Pulmonary artery endothelial cell (primary cell): Measurements from ENCODE around the gene STPG1. TPM values are rescaled to one million over a fixed set of nuclear protein-coding genes. Genes with fewer than 3 reads are reported as not detected.
"Not testable (repeated sequence)": the region's sequence is repeated elsewhere in the genome, so short reads cannot be mapped to it uniquely, and the experiment has no call there.

ENCODE experiments used
- DNase-seq: peaks from one replicate; pipeline ENCODE4 v3.0.0-alpha.2; 2011; ENCODE audit warnings: low read depth, low spot score
- total RNA-seq: library from RNA; depleted of rRNA; stranded (reverse); fragments of >200 nt; gene quantifications from 2 replicates; pipeline ENCODE4 v1.2.3, GENCODE V29; 2014

Gene STPG1, protein sequence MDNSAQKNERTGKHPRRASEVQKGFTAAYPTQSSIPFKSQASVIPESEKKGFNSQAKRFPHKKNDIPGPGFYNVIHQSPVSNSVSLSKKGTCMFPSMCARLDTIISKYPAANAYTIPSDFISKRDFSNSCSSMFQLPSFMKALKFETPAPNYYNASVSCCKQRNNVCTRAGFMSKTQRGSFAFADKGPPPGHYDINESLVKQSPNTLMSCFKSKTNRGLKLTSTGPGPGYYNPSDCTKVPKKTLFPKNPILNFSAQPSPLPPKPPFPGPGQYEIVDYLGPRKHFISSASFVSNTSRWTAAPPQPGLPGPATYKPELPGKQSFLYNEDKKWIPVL
- 4.6 and 4.7 TPM in 2 replicates for total RNA-seq

DNA sequence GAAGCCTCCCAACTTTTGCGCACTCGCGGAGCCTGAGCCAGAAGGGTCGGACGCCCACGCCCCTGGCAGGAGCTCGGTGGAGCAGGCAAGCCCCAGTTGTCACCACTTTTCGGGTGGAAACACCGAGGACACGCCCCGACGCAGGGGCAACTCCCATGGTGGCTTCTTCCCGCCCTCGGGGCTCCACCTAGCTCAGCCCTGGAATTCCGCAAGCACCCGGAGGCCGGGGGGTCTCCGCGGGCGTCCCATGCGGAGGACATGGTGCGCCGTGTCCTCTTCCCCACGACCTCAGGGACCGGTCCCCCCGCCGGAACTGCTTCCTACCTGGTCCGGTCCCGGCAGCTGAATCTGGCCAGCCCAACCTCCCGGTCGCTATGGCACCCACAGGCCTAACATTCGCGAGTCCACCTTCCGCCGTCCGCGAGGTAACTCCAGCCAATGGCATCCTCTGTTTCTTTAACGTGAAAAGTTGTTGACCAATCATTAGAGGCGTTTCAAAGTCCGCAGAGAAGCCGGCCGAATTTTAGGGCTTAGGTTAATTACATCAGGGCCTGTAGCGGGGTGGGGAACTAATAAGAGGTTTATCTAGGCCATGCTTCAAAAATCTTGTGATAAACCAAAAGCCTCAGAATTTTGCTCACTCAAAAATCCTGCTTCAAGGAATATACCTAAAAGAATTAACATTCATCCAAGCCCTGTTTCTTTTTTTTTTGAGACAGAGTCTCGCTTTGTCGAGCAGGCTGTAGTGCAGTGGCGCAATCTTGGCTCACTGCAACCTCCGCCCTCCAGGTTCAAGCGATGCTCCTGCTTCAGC lies at the start of gene STPG1:
TSS of gene STPG1 (minus strand) at position 433 of the 814 bp plus-strand sequence. CDS start 12,394 bp downstream, outside the sequence.
- DNase-seq, result no peak

DNA sequence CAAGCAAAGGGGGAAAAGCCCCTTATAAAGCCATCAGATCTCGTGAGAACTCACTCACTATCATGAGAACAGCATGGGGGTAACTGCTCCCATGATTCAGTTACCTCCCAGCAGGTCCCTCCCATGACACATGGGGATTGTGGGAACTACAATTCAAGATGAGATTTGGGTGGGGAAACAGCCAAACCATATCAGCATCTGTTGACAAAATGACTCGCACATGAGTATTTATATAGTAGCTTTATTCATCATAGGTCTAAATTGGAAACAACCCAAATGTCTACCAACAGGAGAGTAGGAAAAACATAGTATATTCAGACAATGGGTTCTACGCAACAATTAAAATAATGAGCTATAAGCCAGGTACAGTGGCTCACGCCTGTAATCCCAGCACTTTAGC lies 48.5 kb upstream of the STPG1 start:
- not testable (repeated sequence) for DNase-seq

DNA sequence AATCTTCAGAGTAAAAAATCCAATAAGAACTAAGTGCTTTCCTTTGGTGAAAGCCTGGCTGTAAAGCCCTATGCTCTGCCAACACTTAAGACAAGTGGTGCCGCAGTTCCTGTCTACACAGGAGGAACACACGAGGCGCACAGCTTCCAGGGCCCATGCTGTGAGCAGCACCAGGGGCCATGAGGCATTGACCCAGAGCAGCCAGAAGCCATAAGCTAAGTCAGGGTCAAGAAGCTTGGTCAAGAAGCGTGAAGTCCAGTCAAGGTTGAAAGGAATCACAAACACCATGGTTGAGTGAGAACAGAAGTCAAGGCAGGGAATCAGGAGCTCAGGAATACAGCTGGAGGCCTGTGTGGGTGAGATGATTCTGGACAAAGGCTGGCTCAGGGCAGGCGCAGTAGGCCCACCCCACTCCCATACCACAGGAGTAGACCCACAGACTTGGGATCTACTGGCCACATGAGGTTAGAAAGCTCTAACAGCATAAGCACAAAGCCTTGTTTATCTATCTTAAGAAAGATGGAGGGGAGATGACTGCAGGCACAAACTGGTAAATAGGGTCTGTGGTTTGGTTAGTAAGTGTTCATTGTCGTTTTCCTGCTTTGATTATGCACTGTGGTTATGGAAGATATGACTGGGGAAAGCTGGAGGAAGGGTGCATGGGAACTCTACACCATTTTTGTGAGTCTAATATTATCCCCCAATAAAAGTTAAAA lies 46.1 kb upstream of the STPG1 start:
- DNase-seq, result no peak

DNA sequence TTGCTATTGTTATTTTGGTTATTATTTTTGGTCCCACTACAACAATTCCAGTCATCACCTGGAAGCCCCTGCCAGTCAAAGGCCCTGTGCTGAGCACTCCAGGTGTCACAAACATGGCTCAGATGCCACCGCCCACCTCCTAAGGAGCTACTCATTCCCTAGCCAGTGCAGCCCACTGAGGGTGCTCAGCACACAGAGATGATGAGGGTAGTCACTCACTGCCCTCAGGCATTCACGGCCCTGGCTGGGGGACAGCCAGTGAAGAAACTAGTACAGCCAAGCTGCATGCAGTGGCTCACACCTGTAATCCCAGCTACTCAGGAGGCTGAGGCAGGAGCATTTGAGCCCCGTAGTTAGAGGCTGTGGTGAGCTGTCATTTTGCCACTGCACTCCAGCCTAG lies 44.3 kb upstream of the STPG1 start:
- no peak for DNase-seq

DNA sequence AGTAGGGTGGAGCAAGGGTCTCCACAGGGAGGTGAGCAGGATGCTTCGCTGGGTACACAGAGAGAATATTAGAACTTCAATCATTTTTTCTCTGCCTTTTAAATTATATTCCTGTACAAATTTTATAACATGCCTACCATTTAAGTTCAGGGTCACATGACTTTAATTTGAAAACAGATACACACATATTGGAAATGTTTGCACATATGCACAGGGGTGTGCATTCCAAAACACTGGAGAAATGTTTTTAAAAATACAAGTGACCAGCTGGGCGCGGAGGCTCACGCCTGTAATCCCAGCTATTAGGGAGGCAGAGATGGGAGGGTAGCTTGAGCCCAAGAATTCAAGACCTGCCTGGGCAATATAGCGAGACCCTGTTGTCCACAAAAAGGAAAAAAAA lies 41.7 kb upstream of the STPG1 start:
- DNase-seq, result no peak

DNA sequence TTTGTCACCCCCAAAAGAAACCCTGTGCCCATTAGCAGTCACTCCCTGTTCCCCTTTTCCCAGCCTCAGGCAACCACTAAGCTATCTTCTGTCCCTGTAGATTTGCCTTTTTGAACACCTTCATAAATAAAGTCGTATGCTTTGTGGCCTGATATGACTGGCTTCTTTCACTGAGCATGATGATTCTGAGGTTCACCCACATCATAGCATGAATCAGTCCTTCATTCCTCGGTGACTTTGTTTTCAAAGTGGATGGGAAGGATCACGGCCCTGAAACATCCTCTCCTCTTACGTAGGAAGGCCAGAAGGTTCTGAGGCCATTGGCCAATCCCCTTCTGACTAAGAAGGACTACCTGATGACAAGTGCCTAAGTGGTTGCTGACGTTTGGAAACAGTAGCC lies 41.1 kb upstream of the STPG1 start:
- DNase-seq, result no peak

DNA sequence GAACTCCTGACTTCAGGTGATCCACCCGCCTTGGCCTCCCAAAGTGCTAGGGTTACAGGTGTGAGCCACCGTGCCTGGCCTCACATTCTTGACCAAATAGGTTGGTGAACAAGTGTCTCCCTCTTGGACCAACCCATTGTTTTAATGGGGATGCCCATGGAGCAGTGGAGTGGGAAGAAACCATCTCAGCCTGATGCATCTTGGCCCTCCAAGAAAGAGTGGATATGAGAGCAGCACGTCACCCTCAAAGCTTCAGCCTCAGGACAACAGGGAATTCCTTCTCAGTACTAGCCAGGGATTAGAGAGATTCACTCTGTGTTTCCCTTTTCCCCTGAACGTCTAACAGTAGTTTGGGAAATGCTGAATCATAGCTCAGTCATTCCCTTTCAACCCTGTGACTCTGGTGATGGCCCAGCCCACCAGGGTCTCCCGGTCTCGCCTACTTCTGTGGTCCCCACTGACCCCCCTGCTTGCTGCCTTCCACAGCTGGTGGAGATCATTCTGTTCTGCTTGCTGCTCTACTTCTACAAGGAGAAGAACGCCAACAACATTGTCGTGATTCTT lies 39.4 kb upstream of the STPG1 start:
- no peak for DNase-seq

DNA sequence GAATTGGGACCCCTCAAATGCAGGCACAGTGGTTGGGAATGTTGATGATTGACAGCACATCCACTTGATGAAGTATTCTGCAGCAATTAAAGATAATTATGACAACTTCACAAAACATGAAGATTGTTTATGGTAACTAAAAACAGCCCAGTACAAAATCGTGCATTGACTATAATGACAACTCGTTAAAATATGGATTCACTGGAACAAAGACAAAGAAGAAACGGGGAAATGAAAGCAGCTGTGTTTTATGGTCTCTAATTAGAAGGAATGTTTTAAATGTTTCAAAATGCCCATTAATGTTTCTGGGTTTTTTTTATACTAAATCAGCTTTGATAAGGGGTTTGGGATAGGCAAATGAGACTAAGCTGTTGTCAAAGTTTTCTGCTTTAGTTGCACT lies 38.2 kb upstream of the STPG1 start:
- DNase-seq, result no peak

DNA sequence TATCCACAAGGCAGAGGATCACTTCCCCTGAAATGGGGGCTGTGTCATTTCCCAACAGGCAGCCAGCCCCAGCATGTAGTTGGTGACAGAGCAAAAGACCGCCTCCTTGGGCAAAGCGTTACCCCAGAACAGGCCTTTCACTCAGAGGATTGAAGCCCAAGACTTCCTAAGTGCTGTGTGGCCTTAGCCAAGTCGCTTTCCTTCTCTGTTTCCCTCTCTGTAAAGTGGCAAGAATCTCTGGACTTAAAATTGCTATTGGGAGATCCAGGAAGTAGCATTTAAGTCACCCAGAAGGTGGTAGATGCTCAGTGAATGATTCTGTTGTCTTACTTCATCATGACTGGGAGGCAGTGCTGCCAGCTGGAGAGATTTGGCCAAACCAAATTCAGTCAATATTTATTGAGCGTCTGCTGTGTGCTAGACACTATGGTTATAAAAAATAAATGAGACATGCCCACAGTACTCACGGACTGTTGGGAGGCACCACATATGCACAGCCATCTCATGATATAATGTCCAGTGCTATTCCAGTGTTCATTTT lies 37.3 kb upstream of the STPG1 start:
- DNase-seq, result no peak

DNA sequence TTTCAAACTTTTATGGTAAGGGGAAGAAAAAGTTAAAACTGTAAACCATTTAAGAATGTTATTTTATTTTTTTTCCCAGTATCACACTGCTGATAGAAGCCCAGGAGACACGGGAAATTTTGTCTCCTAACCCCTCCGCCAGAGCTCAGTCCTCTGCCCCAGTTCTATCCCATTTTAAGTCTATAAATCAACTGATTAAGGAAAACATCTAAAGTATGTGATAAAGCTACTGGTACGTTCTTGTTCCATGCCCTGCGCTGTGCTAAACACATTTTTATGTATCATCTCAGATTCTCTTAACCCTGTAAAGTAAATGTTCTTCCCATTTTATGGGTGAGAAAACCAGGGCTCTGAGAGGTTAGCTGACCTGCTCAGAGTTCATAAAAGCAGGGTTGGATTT lies 36.7 kb upstream of the STPG1 start:
- DNase-seq, result no peak

DNA sequence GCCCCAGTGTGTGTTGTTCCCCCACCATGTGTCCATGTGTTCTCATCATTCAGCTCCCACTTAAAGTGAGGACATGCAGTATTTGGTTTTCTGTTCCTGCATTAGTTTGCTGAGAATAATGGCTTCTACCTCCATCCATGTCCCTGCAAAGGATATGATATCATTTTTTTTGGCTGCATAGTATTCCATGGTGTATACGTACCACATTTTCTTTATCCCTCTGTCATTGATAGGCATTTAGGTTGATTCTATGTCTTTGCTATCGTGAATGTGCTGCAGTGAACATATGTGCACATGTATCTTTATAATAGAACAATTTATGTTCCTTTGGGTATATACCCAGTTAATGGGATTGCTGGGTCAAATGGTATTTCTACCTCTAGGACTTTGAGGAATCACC lies 32.9 kb upstream of the STPG1 start:
- not testable (repeated sequence) for DNase-seq

DNA sequence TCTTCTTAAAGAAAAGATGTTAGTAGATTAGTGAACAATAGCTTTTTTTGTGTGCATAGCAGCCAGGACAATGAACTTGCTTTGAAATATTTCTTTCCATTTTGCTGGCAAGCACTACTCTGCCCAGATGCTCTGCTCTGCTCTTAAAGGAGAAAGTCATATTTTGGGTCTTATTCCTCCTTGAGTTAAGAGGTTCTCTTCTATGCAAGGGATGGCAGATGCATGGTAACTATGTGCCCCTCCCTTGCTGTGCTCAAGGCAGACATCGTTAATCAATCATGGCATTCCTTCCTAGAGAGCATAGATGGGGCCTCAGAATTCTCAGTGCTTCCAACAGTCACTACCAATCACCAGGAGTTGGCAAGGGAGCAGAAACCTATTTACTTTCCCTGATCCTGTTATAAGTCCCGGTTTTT lies 29.7 kb upstream of the STPG1 start:
- DNase-seq, result no peak

DNA sequence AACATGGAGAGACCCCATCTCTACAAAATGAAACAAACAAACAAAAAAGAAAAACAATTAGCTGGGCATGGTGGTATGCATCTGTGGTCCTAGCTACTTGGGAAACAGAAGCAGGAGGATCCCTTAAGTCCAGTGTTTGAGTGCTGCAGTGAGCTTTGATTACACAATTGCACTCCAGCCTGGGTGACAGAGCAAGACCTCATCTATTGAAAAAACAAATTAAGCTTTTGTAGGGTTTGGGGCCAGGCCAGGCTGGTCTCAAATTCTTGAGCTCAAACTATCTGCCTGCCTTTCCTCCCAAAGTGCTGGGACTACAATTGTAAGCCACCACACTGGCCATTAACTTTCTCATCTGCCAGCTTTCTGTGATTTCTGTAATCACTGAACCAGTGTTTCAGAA lies 29.2 kb upstream of the STPG1 start:
- no peak for DNase-seq

DNA sequence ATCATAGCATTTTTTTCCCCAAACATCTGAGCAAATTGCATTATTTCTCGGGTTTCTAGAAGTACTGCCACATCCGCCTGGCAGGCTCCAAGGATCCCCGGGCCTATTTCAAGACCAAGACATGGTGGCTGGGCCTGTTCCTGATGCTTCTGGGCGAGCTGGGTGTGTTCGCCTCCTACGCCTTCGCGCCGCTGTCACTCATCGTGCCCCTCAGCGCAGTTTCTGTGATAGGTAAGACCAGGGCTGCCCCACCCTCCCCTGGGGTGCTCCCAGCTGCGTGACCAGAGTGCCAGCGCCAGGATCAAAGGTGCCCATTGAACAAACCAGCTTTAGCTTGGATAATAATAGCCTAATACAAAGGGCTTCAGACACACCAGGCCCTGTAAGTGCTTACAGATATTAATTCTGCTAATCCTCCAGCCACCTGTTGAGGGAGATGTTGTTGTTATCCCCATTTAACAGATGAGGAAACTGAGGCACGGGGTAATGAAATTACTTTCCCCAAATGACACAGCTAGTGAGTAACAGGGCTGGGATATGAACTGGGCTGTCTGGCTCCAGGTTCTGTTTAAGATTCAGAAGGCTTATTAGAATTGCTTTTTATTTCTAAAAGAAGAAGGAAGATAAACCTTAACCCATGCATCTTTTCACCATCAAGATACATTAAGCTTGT lies 28.6 kb upstream of the STPG1 start:
- DNase-seq, result no peak

DNA sequence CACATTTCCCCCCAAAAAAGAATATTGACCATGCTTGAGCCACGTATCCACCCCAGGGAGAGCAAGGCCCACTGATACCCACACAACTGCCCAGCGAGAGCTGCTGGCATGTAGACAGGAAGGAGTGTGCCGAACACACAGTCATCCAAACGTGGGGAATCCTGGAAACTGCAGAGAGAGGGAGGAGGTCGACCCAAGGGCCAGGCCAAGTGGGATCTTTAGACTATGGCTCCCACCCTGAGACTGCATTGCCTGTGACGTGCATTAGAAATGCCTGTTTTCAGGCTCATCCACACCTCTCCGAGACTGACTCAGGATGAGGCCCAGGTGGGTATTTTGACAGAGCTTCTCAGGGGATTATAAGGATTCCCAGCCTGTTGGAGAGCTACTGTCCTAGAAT lies 27.9 kb upstream of the STPG1 start:
- no peak for DNase-seq

DNA sequence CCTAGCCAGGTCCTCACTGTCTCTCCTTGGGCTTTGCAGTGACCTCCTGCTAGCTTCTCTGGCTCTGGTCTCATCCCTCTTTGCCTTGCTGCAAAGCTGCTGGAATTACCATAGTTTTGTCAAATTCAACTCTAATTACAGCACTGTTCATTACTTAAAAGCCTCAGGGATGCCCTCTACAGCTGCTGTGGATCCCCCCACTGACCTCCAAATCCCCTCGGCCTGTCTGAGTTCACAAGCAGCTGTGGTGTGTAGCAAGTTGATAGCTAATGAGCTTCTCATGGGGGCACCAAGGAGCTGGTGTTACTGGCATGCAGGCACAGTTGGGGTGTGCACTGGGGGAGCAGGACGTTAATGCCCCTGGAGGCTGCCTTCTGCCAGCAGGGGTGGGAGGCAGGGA lies 26.9 kb upstream of the STPG1 start:
- no peak for DNase-seq

DNA sequence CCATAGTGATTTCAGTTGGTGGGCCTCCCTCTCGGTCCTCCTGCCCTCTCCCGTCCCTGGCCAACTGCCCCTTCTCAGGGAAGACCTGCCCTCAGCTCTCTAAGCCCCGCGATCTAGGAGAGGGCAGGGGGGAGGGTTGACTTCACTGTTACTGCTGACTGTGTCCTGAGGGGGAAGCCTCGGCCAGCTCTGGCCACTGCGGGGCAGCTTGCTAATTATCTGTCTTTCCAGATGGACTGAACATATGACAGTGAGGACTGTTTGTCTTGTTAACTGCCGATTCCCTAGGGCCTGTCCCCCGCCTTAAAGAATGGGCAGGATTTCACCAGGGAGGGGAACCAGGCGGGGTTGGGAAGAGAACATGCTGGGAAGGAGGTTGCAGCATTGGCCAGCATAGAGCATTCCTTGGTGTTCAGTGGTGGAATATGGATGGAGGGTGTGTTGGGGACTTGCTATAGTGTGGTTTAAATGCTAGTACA lies 24.9 kb upstream of the STPG1 start:
- DNase-seq, result no peak

DNA sequence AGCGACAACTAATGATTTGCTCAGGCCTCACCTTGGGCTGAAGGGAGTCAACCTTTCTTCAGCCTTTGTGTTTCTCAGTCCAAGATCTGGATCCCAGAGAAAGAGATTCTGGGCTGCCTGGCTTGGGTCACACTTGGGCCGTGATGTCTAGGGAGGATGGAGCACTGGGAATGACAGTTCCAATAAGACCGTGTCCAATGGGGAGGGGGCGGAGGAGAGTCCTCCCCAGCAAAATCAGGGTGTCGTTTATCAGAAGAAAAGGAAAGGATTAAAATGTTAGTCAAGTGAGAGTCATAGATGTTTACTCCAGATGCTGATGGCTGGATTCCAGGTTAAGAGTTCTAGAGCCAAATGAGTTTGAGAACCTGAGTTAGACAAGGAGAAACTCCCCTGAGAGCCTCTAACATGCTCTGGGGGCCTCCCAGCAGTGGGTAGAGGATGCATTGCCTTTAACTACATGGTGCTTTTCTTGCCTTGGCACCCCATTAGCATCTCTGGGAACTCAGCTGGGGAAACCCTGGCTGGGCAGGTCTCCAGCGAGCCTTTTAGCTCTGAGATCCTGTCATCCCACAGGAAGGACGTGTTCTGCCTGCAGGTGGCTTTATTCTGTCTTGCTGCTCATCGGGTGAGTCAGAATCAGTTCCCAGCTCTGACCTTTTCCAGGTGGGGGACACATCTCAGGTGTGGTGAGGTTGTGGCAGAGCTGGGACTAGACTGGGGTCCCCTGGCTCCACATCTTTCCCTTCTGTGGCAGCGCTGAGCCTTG lies 24.2 kb upstream of the STPG1 start:
- no peak for DNase-seq

DNA sequence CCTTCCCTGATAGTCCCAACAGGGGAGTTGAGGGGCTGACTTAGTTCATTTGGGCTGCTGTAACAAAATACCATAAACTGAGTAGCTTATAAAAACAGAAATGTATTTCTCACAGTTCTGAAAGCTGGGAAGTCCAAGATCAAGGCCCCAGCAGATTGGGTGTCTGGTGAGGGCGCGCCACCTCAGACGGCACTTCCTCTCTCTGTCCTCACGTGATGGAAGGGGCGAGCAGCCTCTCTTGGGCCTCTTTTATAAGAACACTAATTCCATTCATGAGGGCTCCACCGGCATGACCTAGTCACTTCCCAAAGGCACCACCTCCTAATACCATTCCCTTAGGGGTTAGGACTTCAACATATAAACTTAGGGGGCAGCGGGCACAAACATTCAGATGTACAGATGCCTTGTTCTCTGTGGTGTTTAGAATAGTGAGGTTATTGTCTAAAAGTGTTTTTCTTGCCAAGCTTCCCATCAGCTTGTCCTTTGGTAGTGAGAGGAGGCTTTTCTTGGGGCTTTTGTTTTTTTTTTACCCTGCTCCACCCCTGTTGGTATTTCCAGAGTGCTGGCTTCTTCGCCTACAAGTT lies 22.3 kb upstream of the STPG1 start:
- no peak for DNase-seq

DNA sequence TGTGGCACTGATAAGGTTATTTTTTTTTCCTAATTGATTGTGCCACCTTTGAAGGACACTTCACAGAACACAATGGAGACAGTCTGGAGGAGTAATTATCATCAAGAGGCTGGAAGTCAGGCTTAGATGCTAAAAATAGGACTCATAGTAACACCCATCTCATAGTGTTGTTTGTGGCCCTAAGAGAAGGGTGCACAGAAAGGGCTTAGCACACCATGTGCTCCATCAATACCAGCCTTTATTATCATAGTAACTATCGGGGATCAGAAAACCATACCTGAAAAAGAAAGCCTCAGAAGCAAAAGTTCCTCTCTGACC lies 13.9 kb upstream of the STPG1 start:
- DNase-seq, result no peak
